A673 (cell line): Measurements from ENCODE around the gene TNFSF11.

ENCODE experiments used
- CTCF ChIP-seq: fragments of 300-800, 200-600 bp; sonication (generic); conservative IDR thresholded peaks from 2 replicates; pipeline ENCODE4 v1.5.1; 2017; ENCODE audit warnings: low read depth, mild to moderate bottlenecking, antibody characterized with exemption, low read length, moderate library complexity, mixed read lengths
- EZH2 ChIP-seq: fragments of 200-600 bp; sonication (generic); IDR thresholded peaks from 2 replicates; pipeline ENCODE4 v1.6.1; 2017; ENCODE audit warnings: borderline replicate concordance, low read depth, mild to moderate bottlenecking, mixed read lengths, antibody characterized with exemption, low read length; ENCODE audit not compliant: poor library complexity, severe bottlenecking

- no peak for TF ChIP-seq EZH2
- TF ChIP-seq CTCF, result no peak
These were observed 26.3 kb upstream of the TNFSF11 start for GRCh38 chr13:42547612-42548011.
